ENCODE data around the gene PCDH12. TPM values are rescaled to one million over a fixed set of nuclear protein-coding genes. Genes with fewer than 3 reads are reported as not detected.

The PCDH12 gene
- total RNA-seq, 1 donor from 2014 or later, result not detected

DNA sequence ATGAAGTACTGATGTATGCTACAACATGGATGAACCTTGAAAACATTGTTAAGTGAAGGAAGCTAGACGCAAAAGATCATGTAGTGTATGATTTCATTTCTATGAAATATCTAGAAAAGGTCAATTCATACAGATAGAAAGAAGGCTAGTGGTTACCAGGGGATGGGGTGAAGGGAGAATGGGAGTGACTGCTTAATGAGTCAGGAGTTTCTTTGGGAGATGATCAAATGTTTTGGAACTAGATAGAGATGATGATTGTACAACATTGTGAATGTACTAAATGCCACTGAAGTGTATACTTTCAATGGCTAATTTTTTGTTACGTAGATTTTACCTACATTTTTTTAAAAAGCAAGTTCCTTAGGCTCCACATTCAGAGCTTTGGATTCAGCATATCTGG is 49.2 kb downstream of the PCDH12 start:
- TF ChIP-seq, protein P1, sequence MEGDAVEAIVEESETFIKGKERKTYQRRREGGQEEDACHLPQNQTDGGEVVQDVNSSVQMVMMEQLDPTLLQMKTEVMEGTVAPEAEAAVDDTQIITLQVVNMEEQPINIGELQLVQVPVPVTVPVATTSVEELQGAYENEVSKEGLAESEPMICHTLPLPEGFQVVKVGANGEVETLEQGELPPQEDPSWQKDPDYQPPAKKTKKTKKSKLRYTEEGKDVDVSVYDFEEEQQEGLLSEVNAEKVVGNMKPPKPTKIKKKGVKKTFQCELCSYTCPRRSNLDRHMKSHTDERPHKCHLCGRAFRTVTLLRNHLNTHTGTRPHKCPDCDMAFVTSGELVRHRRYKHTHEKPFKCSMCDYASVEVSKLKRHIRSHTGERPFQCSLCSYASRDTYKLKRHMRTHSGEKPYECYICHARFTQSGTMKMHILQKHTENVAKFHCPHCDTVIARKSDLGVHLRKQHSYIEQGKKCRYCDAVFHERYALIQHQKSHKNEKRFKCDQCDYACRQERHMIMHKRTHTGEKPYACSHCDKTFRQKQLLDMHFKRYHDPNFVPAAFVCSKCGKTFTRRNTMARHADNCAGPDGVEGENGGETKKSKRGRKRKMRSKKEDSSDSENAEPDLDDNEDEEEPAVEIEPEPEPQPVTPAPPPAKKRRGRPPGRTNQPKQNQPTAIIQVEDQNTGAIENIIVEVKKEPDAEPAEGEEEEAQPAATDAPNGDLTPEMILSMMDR (conservative IDR thresholded peaks at IDR 0.05), result no peak
- peaks cover 8% of the 10 kb centered on the region for H3K4me1 Mint-ChIP-seq (ENCODE audit: unreplicated experiment)
- peaks cover 30% of the 10 kb centered on the region for H3K27me3 Mint-ChIP-seq
- H3K36me3 Mint-ChIP-seq, result no peaks in the 10 kb centered on the region
- H3K4me3 Mint-ChIP-seq, result no peak overlapping the region
- H3K27ac Mint-ChIP-seq, result no peak overlapping the region
- no peak for DNase-seq (ENCODE audit: extremely low spot score, unreplicated experiment)
- H3K9me3 Mint-ChIP-seq, result no peaks in the 10 kb centered on the region

DNA sequence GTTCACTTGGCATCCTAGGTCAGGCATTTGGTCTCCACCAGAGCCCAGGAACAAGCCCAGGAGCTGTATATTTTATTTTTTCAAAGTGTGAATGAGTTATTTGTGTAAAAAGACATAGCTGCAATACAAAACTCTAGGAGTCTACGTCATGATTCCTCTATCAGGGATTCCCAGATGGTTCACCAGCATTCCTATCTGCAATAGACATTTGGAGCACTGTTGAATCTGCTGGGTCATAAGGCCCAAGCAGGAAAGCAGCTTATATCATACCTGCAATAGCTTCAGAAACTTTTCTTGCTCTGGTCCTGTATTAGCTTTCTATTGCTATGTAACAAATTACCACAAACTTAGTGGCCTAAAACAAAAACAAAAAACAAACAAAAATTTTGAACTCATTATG is 51.0 kb downstream of the PCDH12 start:
- H3K4me1 Mint-ChIP-seq (ENCODE audit: unreplicated experiment), result no peaks in the 10 kb centered on the region
- no peak overlapping the region for H3K4me3 Mint-ChIP-seq
- TF ChIP-seq, protein P1 (conservative IDR thresholded peaks at IDR 0.05), result no peak
- no peaks in the 10 kb centered on the region for H3K9me3 Mint-ChIP-seq
- peaks cover 16% of the 10 kb centered on the region for H3K27me3 Mint-ChIP-seq
- no peak overlapping the region for H3K27ac Mint-ChIP-seq
- no peak for DNase-seq (ENCODE audit: extremely low spot score, unreplicated experiment)
- H3K36me3 Mint-ChIP-seq, result no peaks in the 10 kb centered on the region

DNA sequence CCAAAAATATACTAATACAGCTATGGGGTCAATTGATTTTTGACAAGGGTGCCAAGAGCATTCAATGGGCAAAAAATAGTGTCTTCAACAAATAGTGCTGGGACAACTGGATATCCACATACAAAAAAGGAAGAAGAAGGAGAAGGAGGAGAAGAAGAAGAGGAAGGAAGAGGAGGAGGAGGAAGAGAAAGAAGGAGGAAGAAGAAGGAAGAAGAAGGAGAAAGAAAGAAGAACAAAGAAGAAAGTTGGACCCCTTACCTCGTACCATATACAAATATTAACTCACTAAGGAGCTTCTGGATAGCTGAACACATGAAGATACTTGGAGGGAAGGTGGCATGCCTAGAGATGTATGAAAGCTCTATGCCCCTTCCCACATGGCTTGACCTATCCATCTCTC is 51.5 kb downstream of the PCDH12 start:
- Mint-ChIP-seq H3K27me3 (peaks cover 16% of the 10 kb centered on the region), H3K9me3 (no peaks in the 10 kb centered on the region), H3K4me1 (ENCODE audit: unreplicated experiment) (no peaks in the 10 kb centered on the region), H3K27ac (no peak overlapping the region), H3K4me3 (no peak overlapping the region), H3K36me3 (no peaks in the 10 kb centered on the region)
- no peak for DNase-seq (ENCODE audit: extremely low spot score, unreplicated experiment)
- TF ChIP-seq, protein P1 (conservative IDR thresholded peaks at IDR 0.05), result no peak

DNA sequence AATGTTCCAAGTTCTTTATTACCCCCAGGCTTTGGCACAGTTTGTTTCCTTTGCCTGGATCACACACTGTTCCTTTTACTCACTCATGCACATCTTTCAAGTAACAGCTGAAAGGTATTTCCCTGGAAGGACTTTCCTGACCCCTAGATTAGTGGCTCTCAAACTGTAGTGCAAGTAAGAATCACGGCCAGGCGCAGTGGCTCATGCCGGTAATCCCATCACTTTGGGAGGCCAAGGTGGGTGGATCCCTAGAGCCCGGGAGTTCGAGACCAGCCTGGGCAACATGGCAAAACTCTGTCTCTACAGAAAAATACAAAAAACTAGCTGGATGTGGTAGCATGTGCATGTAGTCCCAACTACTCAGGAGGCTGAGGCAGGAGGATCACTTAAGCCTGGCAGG is 53.5 kb downstream of the PCDH12 start:
- DNase-seq (ENCODE audit: extremely low spot score, unreplicated experiment), result no peak
- Mint-ChIP-seq H3K36me3 (no peaks in the 10 kb centered on the region), H3K9me3 (no peaks in the 10 kb centered on the region), H3K4me1 (ENCODE audit: unreplicated experiment) (no peaks in the 10 kb centered on the region), H3K27ac (no peak overlapping the region), H3K27me3 (peaks cover 16% of the 10 kb centered on the region), H3K4me3 (no peak overlapping the region)
- TF ChIP-seq, protein P1 (conservative IDR thresholded peaks at IDR 0.05), result no peak

DNA sequence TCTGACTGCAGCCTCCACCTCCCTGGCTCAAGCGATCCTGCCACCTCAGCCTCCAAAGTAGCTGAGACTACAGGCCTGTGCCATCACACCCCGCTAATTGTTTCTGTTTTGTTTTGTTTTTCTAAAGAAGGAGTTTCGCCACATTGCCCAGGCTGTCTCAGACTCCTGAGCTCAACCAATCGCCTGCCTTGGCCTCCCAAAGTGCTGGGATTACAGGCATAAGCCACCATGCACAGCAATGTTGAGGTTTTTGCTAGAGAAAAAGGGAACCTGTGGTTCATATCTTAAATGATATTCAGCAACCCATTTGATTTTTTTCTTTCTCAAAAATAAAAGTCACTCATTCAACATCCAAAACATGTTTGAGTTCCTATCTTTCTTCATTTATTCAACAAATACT is 54.7 kb downstream of the PCDH12 start:
- DNase-seq (ENCODE audit: extremely low spot score, unreplicated experiment), result no peak
- TF ChIP-seq, protein P1 (conservative IDR thresholded peaks at IDR 0.05), result no peak
- peaks cover 14% of the 10 kb centered on the region for H3K27me3 Mint-ChIP-seq
- no peak overlapping the region for H3K4me3 Mint-ChIP-seq
- no peak overlapping the region for H3K27ac Mint-ChIP-seq
- no peaks in the 10 kb centered on the region for H3K36me3 Mint-ChIP-seq
- H3K4me1 Mint-ChIP-seq (ENCODE audit: unreplicated experiment), result no peaks in the 10 kb centered on the region
- no peaks in the 10 kb centered on the region for H3K9me3 Mint-ChIP-seq

All from type B pancreatic cell (in vitro differentiated cells).